H7 (cell line): ENCODE data around the gene RBMS3. TPM values are rescaled to one million over a fixed set of nuclear protein-coding genes. Genes with fewer than 3 reads are reported as not detected.
"Not testable (repeated sequence)": the region's sequence is repeated elsewhere in the genome, so short reads cannot be mapped to it uniquely, and the experiment has no call there.

Experiments used
- DNase-seq: peaks from one replicate; pipeline ENCODE4 v3.0.0; 2012
- H3K27me3 ChIP-seq: 2 replicates; pipeline ENCODE4 v1.6.0; 2011; ENCODE audit warnings: mild to moderate bottlenecking, low read length; ENCODE audit not compliant: control insufficient read depth, insufficient read depth
- H3K36me3 ChIP-seq: replicated peaks from 2 replicates; pipeline ENCODE4 v1.5.1; 2011; ENCODE audit warnings: low read length; ENCODE audit not compliant: control insufficient read depth, insufficient read depth
- H3K4me3 ChIP-seq: 2 replicates; pipeline ENCODE4 v1.5.1; 2011; ENCODE audit warnings: low read depth, mild to moderate bottlenecking, control low read depth, low read length, moderate library complexity; ENCODE audit not compliant: insufficient read depth
- total RNA-seq: library from RNA; depleted of rRNA; stranded (reverse); fragments of >200 nt; shearing (Covaris generic); gene quantifications from 2 replicates; pipeline ENCODE4 v1.2.3, GENCODE V29; 2014

Gene RBMS3
- total RNA-seq, 1 experiment from 2014 or later, result 9.4 TPM

- Histone ChIP-seq H3K27me3 (no peaks in the 10 kb centered on the region), H3K36me3 (no peaks in the 10 kb centered on the region), H3K4me3 (no peak overlapping the region)
- DNase-seq, result no peak
These were observed 171.0 kb downstream of the RBMS3 start for GRCh38 chr3:29451920-29452319.

DNA sequence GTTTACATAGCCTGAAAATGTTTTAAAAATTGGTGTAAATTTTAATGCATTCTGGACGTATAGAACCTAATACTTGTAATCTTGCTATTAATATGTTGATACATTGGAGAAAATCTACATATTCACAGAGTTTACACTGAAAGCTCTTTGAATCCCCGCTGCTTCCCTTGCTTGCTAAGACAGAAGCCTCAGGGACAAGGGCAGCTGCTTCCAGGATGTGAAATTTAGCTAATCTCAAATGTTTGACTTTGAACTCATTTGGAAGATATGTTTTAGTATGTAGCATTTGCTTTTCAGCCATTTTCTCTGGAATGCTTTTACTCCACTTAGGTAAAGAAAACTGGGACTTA lies 172.0 kb downstream of the RBMS3 start:
- Histone ChIP-seq H3K4me3 (no peak overlapping the region), H3K27me3 (no peaks in the 10 kb centered on the region), H3K36me3 (no peaks in the 10 kb centered on the region)
- DNase-seq, result no peak

- Histone ChIP-seq H3K27me3 (no peaks in the 10 kb centered on the region), H3K36me3 (no peaks in the 10 kb centered on the region), H3K4me3 (no peak overlapping the region)
- no peak for DNase-seq
These were observed 172.6 kb downstream of the RBMS3 start for GRCh38 chr3:29453284-29454001.

- no peak for DNase-seq
- H3K27me3 ChIP-seq, result no peaks in the 10 kb centered on the region
- H3K36me3 ChIP-seq, result no peaks in the 10 kb centered on the region
- H3K4me3 ChIP-seq, result no peak overlapping the region
These were observed 173.3 kb downstream of the RBMS3 start for GRCh38 chr3:29454161-29454611.

DNA sequence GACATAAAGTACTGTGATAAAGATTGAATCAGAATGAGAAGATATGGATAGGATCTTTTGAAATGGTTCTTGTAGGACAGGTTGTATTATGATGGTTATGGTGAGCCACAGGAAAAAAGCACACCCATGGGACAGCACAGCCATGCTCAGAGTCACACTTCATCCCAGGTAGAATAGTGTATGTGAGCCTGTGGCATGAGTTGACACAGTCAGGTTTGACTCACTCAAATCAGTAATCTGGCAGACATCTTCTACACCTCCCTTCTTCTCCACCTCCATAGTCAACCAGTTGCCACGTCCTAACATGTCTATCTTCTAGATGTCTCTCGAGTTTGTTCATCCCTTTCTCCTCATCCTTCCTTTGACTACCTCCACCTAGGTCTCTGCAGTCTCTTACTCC lies 176.0 kb downstream of the RBMS3 start:
- H3K27me3 ChIP-seq, result no peaks in the 10 kb centered on the region
- no peak for DNase-seq
- no peaks in the 10 kb centered on the region for H3K36me3 ChIP-seq
- H3K4me3 ChIP-seq, result no peak overlapping the region

DNA sequence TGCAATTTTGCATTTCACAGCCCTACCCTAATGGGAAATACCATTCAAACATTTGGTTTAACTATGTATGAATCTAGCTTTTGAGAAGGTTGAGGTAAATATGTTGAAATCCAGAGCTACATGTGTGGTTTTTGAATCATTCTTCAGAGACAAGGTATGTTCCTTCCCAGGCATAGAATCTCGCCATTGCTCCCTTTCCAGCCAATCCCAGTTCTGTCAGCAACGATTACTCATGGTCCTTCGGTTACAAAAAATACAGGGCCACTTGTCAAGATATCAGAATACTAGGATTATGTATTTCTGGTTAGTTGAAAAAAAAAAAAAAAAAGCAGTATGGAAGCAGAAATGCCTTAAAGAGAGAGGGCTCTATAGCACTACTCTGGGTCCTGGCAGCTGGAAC lies 182.4 kb downstream of the RBMS3 start:
- Histone ChIP-seq H3K27me3 (no peaks in the 10 kb centered on the region), H3K4me3 (no peak overlapping the region), H3K36me3 (no peaks in the 10 kb centered on the region)
- DNase-seq, result no peak

- Histone ChIP-seq H3K36me3 (no peaks in the 10 kb centered on the region), H3K4me3 (no peak overlapping the region), H3K27me3 (no peaks in the 10 kb centered on the region)
- DNase-seq, result no peak
These were observed 185.0 kb downstream of the RBMS3 start for GRCh38 chr3:29465836-29466235.

DNA sequence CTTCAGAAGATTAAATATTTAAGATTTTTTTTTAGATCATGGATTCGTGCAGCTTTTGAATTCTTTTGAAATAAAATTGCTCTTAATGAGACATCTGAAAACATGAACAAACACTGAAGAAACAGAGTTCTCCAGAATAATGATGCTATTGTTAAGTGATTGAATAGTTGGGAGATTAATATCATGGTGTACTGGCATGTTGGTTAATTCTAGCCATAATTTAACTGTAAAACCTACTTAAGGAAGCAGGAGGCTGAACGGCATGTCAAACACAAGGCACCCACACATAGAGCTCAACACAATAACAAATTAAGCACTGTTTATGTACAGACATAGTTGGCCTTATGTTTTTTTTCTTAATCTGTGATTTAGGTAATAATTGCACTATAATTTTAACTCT lies 185.6 kb downstream of the RBMS3 start:
- DNase-seq, result no peak
- no peaks in the 10 kb centered on the region for H3K36me3 ChIP-seq
- H3K27me3 ChIP-seq, result no peaks in the 10 kb centered on the region
- H3K4me3 ChIP-seq, result no peak overlapping the region

GRCh38 chr3:29468187-29468586 lies 187.3 kb downstream of the RBMS3 start:
- Histone ChIP-seq H3K27me3 (no peaks in the 10 kb centered on the region), H3K36me3 (no peaks in the 10 kb centered on the region), H3K4me3 (no peak overlapping the region)
- DNase-seq, result no peak

- not testable (repeated sequence) for H3K27me3 ChIP-seq, DNase-seq, H3K36me3 ChIP-seq, H3K4me3 ChIP-seq
These were observed 192.8 kb downstream of the RBMS3 start for GRCh38 chr3:29473481-29474170.

- H3K4me3 ChIP-seq, result no peak overlapping the region
- DNase-seq, result no peak
- H3K36me3 ChIP-seq, result no peaks in the 10 kb centered on the region
- H3K27me3 ChIP-seq, result no peaks in the 10 kb centered on the region
These were observed 194.5 kb downstream of the RBMS3 start for GRCh38 chr3:29475305-29475840.

DNA sequence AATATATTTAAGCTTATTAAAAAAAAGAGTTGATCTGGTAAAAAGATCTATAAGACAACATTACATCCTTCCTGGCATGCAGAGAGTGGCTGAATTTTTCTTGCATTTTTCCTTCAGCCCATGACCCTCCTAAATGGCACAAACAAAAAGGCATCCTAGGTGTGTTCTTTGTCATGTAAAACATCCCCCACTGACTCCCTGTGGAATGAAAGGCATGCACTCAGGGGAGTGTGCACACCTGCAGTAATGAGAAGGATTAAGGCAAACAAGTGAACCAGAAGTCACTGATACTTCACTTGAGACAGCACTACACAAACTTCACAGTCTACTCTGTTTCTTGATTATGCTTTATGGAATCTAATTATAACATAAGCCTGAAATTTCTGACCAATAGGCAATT lies 195.0 kb downstream of the RBMS3 start:
- H3K4me3 ChIP-seq, result no peak overlapping the region
- no peaks in the 10 kb centered on the region for H3K36me3 ChIP-seq
- DNase-seq, result peak; percentile 72
- H3K27me3 ChIP-seq, result no peaks in the 10 kb centered on the region

- DNase-seq, result no peak
- Histone ChIP-seq H3K27me3 (no peaks in the 10 kb centered on the region), H3K4me3 (no peak overlapping the region), H3K36me3 (no peaks in the 10 kb centered on the region)
These were observed 197.7 kb downstream of the RBMS3 start for GRCh38 chr3:29478611-29479010.

- H3K27me3 ChIP-seq, result no peaks in the 10 kb centered on the region
These were observed 200.4 kb downstream of the RBMS3 start for GRCh38 chr3:29481249-29481648.

GRCh38 chr3:29481969-29482767 lies 201.3 kb downstream of the RBMS3 start:
- Histone ChIP-seq H3K36me3 (no peaks in the 10 kb centered on the region), H3K4me3 (no peak overlapping the region), H3K27me3 (no peaks in the 10 kb centered on the region)
- no peak for DNase-seq

More at GRCh38 chr3:29481249-29481648, 200.4 kb downstream of the RBMS3 start:
- no peak overlapping the region for H3K4me3 ChIP-seq
- DNase-seq, result no peak
- no peaks in the 10 kb centered on the region for H3K36me3 ChIP-seq
